ENCODE data around the gene SIPA1L2. TPM values are rescaled to one million over a fixed set of nuclear protein-coding genes. Genes with fewer than 3 reads are reported as not detected.

SIPA1L2 gene
- total and polyA plus RNA-seq, 2 of the 4 experiments (the other 2 are of a cell fraction) = 7.1 to 13.4 TPM

- Histone ChIP-seq H3K36me3 (ENCODE audit: control insufficient read depth, insufficient read depth, low read length) (no peaks in the 10 kb centered on the region), H3K4me2 (ENCODE audit: low read depth, low read length) (no peak overlapping the region), H2BK15ac (ENCODE audit: low read depth, low read length) (no peak overlapping the region), H3K9me3 (ENCODE audit: control insufficient read depth, insufficient read depth, low read length) (no peaks in the 10 kb centered on the region), H3K18ac (ENCODE audit: low read depth, low read length) (no peak overlapping the region), H3K4ac (ENCODE audit: low read depth, low read length) (no peak overlapping the region), H3K79me1 (ENCODE audit: low read depth in 1 of 2, low read length in 2 of 2) (peaks cover 0 to 5% of the 10 kb centered on the region in 2 experiments; a peak in 2 of 4 replicates), H3K23ac (ENCODE audit: low read depth, low read length) (no peak overlapping the region), H4K8ac (ENCODE audit: low read depth in 2 of 2, low read length in 2 of 2) (no peak overlapping the region), H2AK9ac (replicated peaks; ENCODE audit: low read depth, low read length, poor library complexity) (no peak overlapping the region), H3K27me3 (ENCODE audit: control insufficient read depth, insufficient read depth, low read length) (no peaks in the 10 kb centered on the region), H2AFZ (replicated peaks; ENCODE audit: low read length, poor library complexity) (no peak overlapping the region), H3K14ac (replicated peaks; ENCODE audit: low read depth, low read length) (no peak overlapping the region), H3K4me3 (ENCODE audit: insufficient read depth, low read depth, low read length) (no peak overlapping the region), H3K9ac (ENCODE audit: low read depth, low read length) (no peak overlapping the region), H4K91ac (ENCODE audit: insufficient read depth, low read depth, low read length) (no peak overlapping the region), H3K56ac (ENCODE audit: extremely low read depth, insufficient read depth, low read length) (no peak overlapping the region), H2AK5ac (ENCODE audit: low read depth, low read length) (no peak overlapping the region), H4K5ac (ENCODE audit: low read depth, low read length) (no peak overlapping the region), H2BK120ac (ENCODE audit: low read depth, low read length) (no peak overlapping the region), H3K9me1 (ENCODE audit: insufficient read depth, low read length) (peaks cover 4% of the 10 kb centered on the region; the same call in 1 of the 2 replicates), H2BK20ac (ENCODE audit: low read depth, low read length) (no peak overlapping the region), H3K4me1 (ENCODE audit: control insufficient read depth, insufficient read depth, low read length) (peaks cover 2% of the 10 kb centered on the region; the same call in 1 of the 2 replicates), H3K27ac (ENCODE audit: insufficient read depth, low read length) (no peak overlapping the region), H4K20me1 (ENCODE audit: insufficient read depth, low read length) (peaks cover 3% of the 10 kb centered on the region; the same call in 1 of the 2 replicates), H2BK5ac (ENCODE audit: low read depth, low read length, poor library complexity, severe bottlenecking) (no peak overlapping the region)
- in situ Hi-C loops (cut with MboI; ENCODE audit: low sequenced_read_pairs) (no loop called here), intact Hi-C loops (cut with micrococcal nuclease) (no loop called here), dilution Hi-C loops (cut with HindIII; ENCODE audit: low sequenced_read_pairs, unreplicated experiment) (no loop called here)
- no TSS peak for BruUV-seq (replicated peaks)
- ChIA-PET CTCF (interaction anchor here (1.2 kb wide), 1 partner anchor 18 kb away, joined by 3 read pairs; no protein-coding TSS in a partner anchor), POLR2A (ENCODE audit: unreplicated experiment) (no interaction called here)
- DNase-seq = no peak
- no peak for ATAC-seq (ENCODE audit: low read depth)
- TF ChIP-seq MAFK (IDR thresholded peaks at IDR 0.05; ENCODE audit: low read depth, low read length) = no peak
- TF ChIP-seq POLR2A (IDR thresholded peaks at IDR 0.05; ENCODE audit: low read depth, low read length) = no peak
- TF ChIP-seq ELK1 (IDR thresholded peaks at IDR 0.05; ENCODE audit: borderline replicate concordance, low read depth, low read length) = no peak
- no peak for TF ChIP-seq USF2 (IDR thresholded peaks at IDR 0.05; ENCODE audit: low read depth, low read length)
- no peak for TF ChIP-seq NFE2L2 (IDR thresholded peaks at IDR 0.05; ENCODE audit: low read depth, low read length)
- TF ChIP-seq SMC3 (IDR thresholded peaks at IDR 0.05; ENCODE audit: low read depth, low read length) = no peak
Measured at GRCh38 chr1:232585486-232585885, 44.4 kb downstream of the SIPA1L2 start.

Data from IMR-90 (cell line).